IMR-90 (cell line): Measurements from ENCODE around the gene PPIA. TPM values are rescaled to one million over a fixed set of nuclear protein-coding genes. Genes with fewer than 3 reads are reported as not detected.

Experiments
- ATAC-seq: fragments of 200-7000 bp; cut with Tn5 transposase; 2 replicates; pipeline ENCODE4 v1.9.1; 2020; ENCODE audit warnings: low read depth, mild to moderate bottlenecking, moderate library complexity
- BruUV-seq: library from RNA; stranded (reverse); fragments of 400-500 nt; replicated peaks from 2 replicates; lab custom pipeline; 2021; lab: Mats Ljungman, UMichigan
- CTCF ChIA-PET: fragments of 300-600 bp; formaldehyde crosslinking; extraction: SDS; loops from one replicate; lab custom pipeline; 2021; ENCODE audit warnings: antibody characterized with exemption; lab: Yijun Ruan, JAX
- POLR2A ChIA-PET: fragments of 300-600 bp; sonication (Branson Sonifier 250); formaldehyde crosslinking; loops from one replicate; lab custom pipeline; 2022; ENCODE audit warnings: antibody characterized with exemption; ENCODE audit not compliant: unreplicated experiment; lab: Charles Lee
- DNase-seq: peaks from one replicate; pipeline ENCODE4 v3.0.0; 2013
- H2AFZ ChIP-seq: replicated peaks from 2 replicates; pipeline ENCODE3; 2013; ENCODE audit warnings: low read length, mild to moderate bottlenecking; ENCODE audit not compliant: poor library complexity
- H2AK5ac ChIP-seq: 2 replicates; pipeline ENCODE4 v1.6.1; 2013; ENCODE audit warnings: low read depth, low read length, inconsistent platforms
- H2AK9ac ChIP-seq: replicated peaks from 2 replicates; pipeline ENCODE3; 2013; ENCODE audit warnings: mild to moderate bottlenecking, low read depth, low read length, moderate library complexity; ENCODE audit not compliant: poor library complexity
- H2BK120ac ChIP-seq: 2 replicates; pipeline ENCODE4 v1.6.1; 2013; ENCODE audit warnings: low read depth, low read length, inconsistent platforms
- H2BK15ac ChIP-seq: 3 replicates; pipeline ENCODE4 v1.6.1; 2013; ENCODE audit warnings: low read depth, low read length, inconsistent platforms
- H2BK20ac ChIP-seq: 2 replicates; pipeline ENCODE4 v1.6.1; 2013; ENCODE audit warnings: low read depth, mild to moderate bottlenecking, inconsistent platforms, low read length, moderate library complexity
- H2BK5ac ChIP-seq: 2 replicates; pipeline ENCODE4 v1.6.1; 2013; ENCODE audit warnings: mild to moderate bottlenecking, low read depth, low read length, inconsistent platforms; ENCODE audit not compliant: poor library complexity, severe bottlenecking
- H3K14ac ChIP-seq: replicated peaks from 2 replicates; pipeline ENCODE4 v1.6.1; 2013; ENCODE audit warnings: low read depth, low read length, inconsistent platforms
- H3K18ac ChIP-seq: 2 replicates; pipeline ENCODE4 v1.6.1; 2013; ENCODE audit warnings: low read depth, low read length, control low read depth
- H3K23ac ChIP-seq: 2 replicates; pipeline ENCODE4 v1.6.1; 2013; ENCODE audit warnings: low read depth, low read length, inconsistent platforms
- H3K27ac ChIP-seq: 2 replicates; pipeline ENCODE4 v1.5.1; 2013; ENCODE audit warnings: mild to moderate bottlenecking, control low read depth, low read length; ENCODE audit not compliant: insufficient read depth
- H3K27me3 ChIP-seq: 2 replicates; pipeline ENCODE4 v1.6.1; 2013; ENCODE audit warnings: low read length; ENCODE audit not compliant: control insufficient read depth, insufficient read depth
- H3K36me3 ChIP-seq: 2 replicates; pipeline ENCODE4 v1.6.1; 2013; ENCODE audit warnings: low read length, mixed read lengths; ENCODE audit not compliant: control insufficient read depth, insufficient read depth
- H3K4ac ChIP-seq: 2 replicates; pipeline ENCODE4 v1.6.1; 2013; ENCODE audit warnings: low read depth, low read length, inconsistent platforms
- H3K4me1 ChIP-seq: 2 replicates; pipeline ENCODE4 v1.6.1; 2013; ENCODE audit warnings: low read length, mixed read lengths; ENCODE audit not compliant: control insufficient read depth, insufficient read depth
- H3K4me2 ChIP-seq: 2 replicates; pipeline ENCODE4 v1.6.1; 2013; ENCODE audit warnings: low read depth, mild to moderate bottlenecking, control low read depth, low read length, moderate library complexity
- H3K4me3 ChIP-seq: 2 replicates; pipeline ENCODE4 v1.5.1; 2013; ENCODE audit warnings: low read depth, mild to moderate bottlenecking, control low read depth, low read length, moderate library complexity; ENCODE audit not compliant: insufficient read depth
- H3K56ac ChIP-seq: 2 replicates; pipeline ENCODE4 v1.6.1; 2013; ENCODE audit warnings: low read length, inconsistent platforms; ENCODE audit not compliant: insufficient read depth; ENCODE audit errors: extremely low read depth
- H3K79me1 ChIP-seq, 2 experiments: 2 replicates each; pipeline ENCODE4 v1.6.1; 2013; ENCODE audit warnings: low read length in 2 of 2, inconsistent platforms in 1 of 2, low read depth in 1 of 2
- H3K9ac ChIP-seq: 2 replicates; pipeline ENCODE4 v1.6.1; 2013; ENCODE audit warnings: low read depth, low read length, control low read depth
- H3K9me1 ChIP-seq: 2 replicates; pipeline ENCODE4 v1.6.1; 2013; ENCODE audit warnings: low read length, inconsistent platforms; ENCODE audit not compliant: insufficient read depth
- H3K9me3 ChIP-seq: 2 replicates; pipeline ENCODE4 v1.6.1; 2013; ENCODE audit warnings: low read length; ENCODE audit not compliant: control insufficient read depth, insufficient read depth
- H4K20me1 ChIP-seq: 2 replicates; pipeline ENCODE4 v1.6.1; 2013; ENCODE audit warnings: low read length, inconsistent platforms; ENCODE audit not compliant: insufficient read depth
- H4K5ac ChIP-seq: 2 replicates; pipeline ENCODE4 v1.6.1; 2013; ENCODE audit warnings: mild to moderate bottlenecking, low read depth, low read length, control low read depth
- H4K8ac ChIP-seq, 2 experiments: 2 replicates each; pipeline ENCODE4 v1.6.1; 2013; ENCODE audit warnings: low read depth in 2 of 2, low read length in 2 of 2, control low read depth in 1 of 2, inconsistent platforms in 1 of 2
- H4K91ac ChIP-seq: 2 replicates; pipeline ENCODE4 v1.6.1; 2013; ENCODE audit warnings: low read depth, low read length, inconsistent platforms; ENCODE audit not compliant: insufficient read depth
- SMC3 ChIP-seq: fragments of 150-350 bp; IDR thresholded peaks from 2 replicates; pipeline ENCODE4 v1.6.1; 2016; ENCODE audit warnings: low read depth, mild to moderate bottlenecking, antibody characterized with exemption, low read length, moderate library complexity
- USF2 ChIP-seq: fragments of 150-350 bp; IDR thresholded peaks from 2 replicates; pipeline ENCODE4 v1.6.1; 2017; ENCODE audit warnings: mild to moderate bottlenecking, antibody characterized with exemption, low read length, low read depth
- WGBS, 2 experiments: methylation state at CpG; one replicate each; pipeline versions ENCODE4 v1.1.5 to v1.1.7; 2013; ENCODE audit warnings: missing lambda C conversion rate in 2 of 2; ENCODE audit not compliant: insufficient read length in 1 of 2; ENCODE audit errors: extremely low coverage in 2 of 2; 5-methylcytosine and 5-hydroxymethylcytosine counted together
- dilution Hi-C: fragments of 300-500 bp; cut with HindIII; formaldehyde crosslinking; loops from one replicate; pipeline ENCODE4 v1.14.3; 2018; ENCODE audit warnings: low sequenced_read_pairs; ENCODE audit not compliant: unreplicated experiment
- in situ Hi-C: fragments of 300-500 bp; cut with MboI; formaldehyde crosslinking; loops from 3 replicates; pipeline ENCODE4 v1.14.3; 2019; ENCODE audit warnings: low sequenced_read_pairs, inconsistent platforms, mixed read lengths
- intact Hi-C: fragments of 100-400 bp; cut with micrococcal nuclease; formaldehyde crosslinking; loops from 2 replicates; pipeline ENCODE4 v1.10.0; 2022
- polyA plus RNA-seq, 3 experiments: library from polyadenylated mRNA; depleted of rRNA; stranded (reverse); fragments of >200 nt; gene quantifications; 2 replicates each; pipeline ENCODE4 v1.2.3, GENCODE V29; 2012; ENCODE audit warnings: low replicate concordance in 1 of 3
- total RNA-seq: library from RNA; depleted of rRNA; stranded (reverse); fragments of >200 nt; gene quantifications from 2 replicates; pipeline ENCODE4 v1.2.3, GENCODE V29; 2012

Gene PPIA
- total and polyA plus RNA-seq, 2 of the 4 experiments (the other 2 are of a cell fraction), result 3,396 to 4,883 TPM

GRCh38 chr7:44750921-44751571 is 45.4 kb upstream of the PPIA start:
- no peak overlapping the region for H2BK15ac ChIP-seq
- WGBS, 2 experiments, result 43% methylated on average over 1 of the region's 6 CpGs; no CpG with 5 or more reads in 1 of the 2 experiments
- peaks cover 32 to 70% of the 10 kb centered on the region in 2 experiments for H3K79me1 ChIP-seq
- TF ChIP-seq SMC3, result no peak
- TF ChIP-seq USF2, result 0 out of 2 replicates have a peak, but pooled peaks have one; percentile 5
- no peak overlapping the region for H2BK120ac ChIP-seq
- peak overlapping the region; percentile 42 for H2AK9ac ChIP-seq
- dilution Hi-C loops, result no loop called here
- H3K23ac ChIP-seq, result peak overlapping the region; percentile 68
- H3K27me3 ChIP-seq, result no peaks in the 10 kb centered on the region
- peaks cover 27% of the 10 kb centered on the region for H3K4me1 ChIP-seq
- H2BK20ac ChIP-seq, result no peak overlapping the region
- CTCF ChIA-PET, result interaction anchor here (1.1 kb wide), 1 partner anchor 17 kb away, joined by 4 read pairs; no protein-coding TSS in a partner anchor
- H2AFZ ChIP-seq, result no peak overlapping the region
- peak overlapping the region; percentile 12 for H2BK5ac ChIP-seq
- ATAC-seq (no peak), DNase-seq (peak; percentile 52)
- H3K36me3 ChIP-seq, result peaks cover 2% of the 10 kb centered on the region; the same call in 1 of the 2 replicates
- no peak overlapping the region for H4K91ac ChIP-seq
- H3K4me3 ChIP-seq, result no peak overlapping the region
- no peak overlapping the region for H3K4ac ChIP-seq
- H3K18ac ChIP-seq, result no peak overlapping the region
- H3K9ac ChIP-seq, result no peak overlapping the region
- H3K4me2 ChIP-seq, result peak overlapping the region; percentile 33
- no peak overlapping the region for H4K5ac ChIP-seq
- no peak overlapping the region for H3K56ac ChIP-seq
- peaks cover 48% of the 10 kb centered on the region for H4K20me1 ChIP-seq
- peaks cover 20% of the 10 kb centered on the region for H3K9me1 ChIP-seq
- H2AK5ac ChIP-seq, result no peak overlapping the region
- peak overlapping the region; percentile 21; the same call in 1 of the 2 replicates for H3K14ac ChIP-seq
- no peak overlapping the region for H4K8ac ChIP-seq
- POLR2A ChIA-PET, result no interaction called here
- intact Hi-C loops, result loop anchor here (5.0 kb wide), 1 partner anchor 164 kb away; no protein-coding TSS in a partner anchor
- in situ Hi-C loops, result no loop called here
- no peaks in the 10 kb centered on the region for H3K9me3 ChIP-seq
- no peak overlapping the region for H3K27ac ChIP-seq
- TSS peak; percentile 22 for BruUV-seq
